Activated T-helper 2 cell treated with anti-CD3 and anti-CD28 coated beads, Interferon-gamma antibody, Interleukin-2, Interleukin-4, amounts not matched to agents 10 μg/mL and 5 μg/mL and 100 μg/mL, durations not matched to agents 14 hours and 24 hours and 36 hours (primary cell): Measurements from ENCODE around the gene GHRHR. TPM values are rescaled to one million over a fixed set of nuclear protein-coding genes. Genes with fewer than 3 reads are reported as not detected.

Experiments used
- DNase-seq: peaks from one replicate; pipeline ENCODE4 v3.0.0; 2021; ENCODE audit warnings: low spot score
- H3K27ac Mint-ChIP-seq: one replicate; pipeline ENCODE4 v1.8.0; 2021; ENCODE audit warnings: mixed read lengths
- H3K27me3 Mint-ChIP-seq: one replicate; pipeline ENCODE4 v1.8.0; 2021; ENCODE audit warnings: low read depth, mixed read lengths
- H3K36me3 Mint-ChIP-seq: one replicate; pipeline ENCODE4 v1.8.0; 2021; ENCODE audit warnings: low read depth, mixed read lengths
- H3K4me1 Mint-ChIP-seq: one replicate; pipeline ENCODE4 v1.8.0; 2021; ENCODE audit warnings: low read depth, mixed read lengths
- H3K4me3 Mint-ChIP-seq: one replicate; pipeline ENCODE4 v1.8.0; 2021; ENCODE audit warnings: low read depth, mild to moderate bottlenecking, moderate library complexity, mixed read lengths
- H3K9me3 Mint-ChIP-seq: one replicate; pipeline ENCODE4 v1.8.0; 2021; ENCODE audit warnings: mixed read lengths
- intact Hi-C: fragments of 100-400 bp; cut with micrococcal nuclease; formaldehyde crosslinking; loops from one replicate; pipeline ENCODE4 v1.15.1; 2023
- total RNA-seq: library from RNA; stranded (reverse); gene quantifications from 2 replicates; pipeline ENCODE4 v1.2.3, GENCODE V29; 2022

GHRHR gene
- total RNA-seq, 1 donor from 2014 or later = not detected

DNA sequence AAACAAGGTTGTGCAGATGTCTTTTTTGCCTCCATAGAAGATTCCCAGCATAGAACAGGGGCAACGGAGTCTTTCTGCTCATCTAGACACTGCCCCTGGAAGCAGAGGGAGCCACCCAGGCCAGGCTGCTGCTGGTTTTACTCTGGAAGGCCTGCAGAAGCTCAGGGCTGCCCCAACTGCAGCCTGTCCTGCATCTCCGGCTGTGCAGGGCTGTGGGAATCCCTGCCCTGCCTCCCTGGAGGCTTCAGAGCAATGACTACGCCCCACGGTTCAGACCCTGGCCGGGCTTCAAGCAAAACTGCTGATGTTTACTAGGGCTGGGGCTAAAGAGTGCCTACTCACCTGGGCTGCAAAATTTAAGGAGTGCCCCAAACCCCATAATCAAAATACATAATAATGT, 43.9 kb downstream of the GHRHR start:
- intact Hi-C loops = no loop called here
- no peaks in the 10 kb centered on the region for H3K9me3 Mint-ChIP-seq
- no peaks in the 10 kb centered on the region for H3K4me1 Mint-ChIP-seq
- DNase-seq = no peak
- H3K27ac Mint-ChIP-seq = no peak overlapping the region
- peaks cover 7% of the 10 kb centered on the region for H3K27me3 Mint-ChIP-seq
- H3K4me3 Mint-ChIP-seq = no peak overlapping the region
- H3K36me3 Mint-ChIP-seq = no peaks in the 10 kb centered on the region

DNA sequence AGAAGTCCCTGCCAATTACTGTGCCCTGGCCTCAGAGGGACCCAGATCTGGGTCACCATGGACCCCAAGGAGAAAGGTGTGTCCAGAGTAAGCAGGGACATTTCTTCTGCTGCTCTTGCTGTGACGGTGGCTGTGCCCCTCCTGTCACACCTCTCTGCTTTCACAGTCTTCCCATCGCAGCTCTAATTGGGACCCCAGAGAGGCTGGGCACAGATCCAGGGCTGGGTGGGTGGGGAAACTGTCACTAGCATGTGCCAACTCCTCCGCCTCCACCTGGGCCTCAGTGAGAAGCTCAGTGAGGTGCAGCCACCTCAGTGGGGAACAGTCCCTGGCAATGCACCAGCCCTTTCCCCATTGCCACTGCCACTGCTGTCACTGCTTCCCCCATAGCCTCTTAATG, 51.1 kb downstream of the GHRHR start:
- no peaks in the 10 kb centered on the region for H3K9me3 Mint-ChIP-seq
- no peaks in the 10 kb centered on the region for H3K36me3 Mint-ChIP-seq
- intact Hi-C loops = no loop called here
- H3K27me3 Mint-ChIP-seq = peaks cover 6% of the 10 kb centered on the region
- no peak for DNase-seq
- no peak overlapping the region for H3K4me3 Mint-ChIP-seq
- no peak overlapping the region for H3K27ac Mint-ChIP-seq
- no peaks in the 10 kb centered on the region for H3K4me1 Mint-ChIP-seq

DNA sequence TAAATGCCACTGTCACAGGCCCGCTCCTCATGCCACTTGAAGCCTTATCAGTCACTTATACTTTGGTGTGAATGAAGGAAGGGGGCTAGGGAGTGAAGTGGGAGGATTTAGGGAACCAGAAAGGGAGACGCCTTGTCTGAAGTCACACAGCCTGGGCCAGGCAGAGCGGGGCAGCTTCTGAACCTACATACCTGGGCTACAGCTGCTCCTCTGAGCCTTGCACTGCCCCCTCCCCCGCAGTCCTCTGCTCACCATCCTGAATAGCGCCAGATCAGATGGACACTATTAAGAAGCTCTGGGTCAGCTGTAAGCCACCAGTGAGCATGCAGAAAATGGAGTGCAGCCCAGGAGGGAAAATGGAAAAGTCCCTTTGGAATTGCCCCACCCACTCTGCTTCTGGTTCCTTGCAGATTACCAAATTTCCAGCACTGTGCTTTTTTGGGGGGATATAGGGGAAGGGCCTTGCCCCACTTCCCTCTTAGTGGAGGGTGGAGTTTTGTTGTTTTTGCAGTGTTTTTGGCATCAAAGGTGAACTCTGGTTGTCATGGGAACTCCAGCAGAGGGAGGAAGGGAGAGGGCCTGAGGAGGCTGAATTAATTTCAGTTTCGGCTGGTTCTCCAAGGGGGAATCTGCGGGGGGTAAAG, 53.4 kb downstream of the GHRHR start:
- Mint-ChIP-seq H3K9me3 (no peaks in the 10 kb centered on the region), H3K4me3 (no peak overlapping the region), H3K27ac (no peak overlapping the region), H3K4me1 (no peaks in the 10 kb centered on the region), H3K27me3 (peaks cover 2% of the 10 kb centered on the region), H3K36me3 (no peaks in the 10 kb centered on the region)
- no peak for DNase-seq
- intact Hi-C loops = no loop called here

DNA sequence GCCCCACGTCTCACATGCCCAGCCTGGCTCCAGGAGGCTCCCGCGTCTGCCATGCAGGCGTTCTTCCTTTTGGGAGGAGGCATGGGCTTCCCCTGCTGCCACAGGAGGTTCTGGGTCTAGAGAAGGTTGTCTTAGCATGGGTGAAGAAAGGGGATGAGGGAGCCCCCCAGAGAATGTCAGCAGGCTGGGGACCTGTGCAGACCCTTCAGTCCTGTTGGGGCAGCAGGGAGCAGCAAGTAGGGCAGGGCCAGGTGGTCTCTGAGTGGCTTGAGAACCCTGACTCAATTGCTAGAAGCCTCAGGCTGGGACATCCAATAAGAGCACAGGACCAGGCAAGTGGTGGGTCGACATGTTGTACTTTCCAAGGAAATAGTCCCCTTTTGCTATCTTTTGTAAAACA, 54.0 kb downstream of the GHRHR start:
- Mint-ChIP-seq H3K4me1 (no peaks in the 10 kb centered on the region), H3K27ac (no peak overlapping the region), H3K9me3 (no peaks in the 10 kb centered on the region), H3K4me3 (no peak overlapping the region), H3K36me3 (no peaks in the 10 kb centered on the region), H3K27me3 (peaks cover 1% of the 10 kb centered on the region)
- DNase-seq = no peak
- intact Hi-C loops = no loop called here

DNA sequence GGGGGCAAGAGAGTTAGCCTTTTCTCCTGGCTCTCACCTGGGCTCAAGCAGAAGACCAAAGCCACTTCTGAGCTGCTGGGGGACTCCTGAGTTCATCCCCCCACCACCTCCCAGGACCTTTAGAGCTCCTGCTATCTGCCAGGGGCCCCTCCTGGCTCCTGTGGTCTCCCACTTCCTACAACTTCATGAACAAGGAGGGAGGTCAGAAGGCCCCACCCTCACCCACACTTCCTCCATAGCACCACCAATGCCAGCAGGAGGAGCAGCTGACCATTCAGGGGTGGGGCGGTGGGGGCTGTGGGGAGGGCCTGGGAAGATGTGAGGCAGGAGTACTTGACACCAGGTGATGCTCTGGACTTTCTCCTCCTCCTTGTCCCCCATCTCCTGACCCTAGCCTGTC, 55.8 kb downstream of the GHRHR start:
- no peaks in the 10 kb centered on the region for H3K27me3 Mint-ChIP-seq
- no peaks in the 10 kb centered on the region for H3K4me1 Mint-ChIP-seq
- no peak for DNase-seq
- intact Hi-C loops = no loop called here
- no peak overlapping the region for H3K4me3 Mint-ChIP-seq
- no peaks in the 10 kb centered on the region for H3K36me3 Mint-ChIP-seq
- no peak overlapping the region for H3K27ac Mint-ChIP-seq
- H3K9me3 Mint-ChIP-seq = no peaks in the 10 kb centered on the region

DNA sequence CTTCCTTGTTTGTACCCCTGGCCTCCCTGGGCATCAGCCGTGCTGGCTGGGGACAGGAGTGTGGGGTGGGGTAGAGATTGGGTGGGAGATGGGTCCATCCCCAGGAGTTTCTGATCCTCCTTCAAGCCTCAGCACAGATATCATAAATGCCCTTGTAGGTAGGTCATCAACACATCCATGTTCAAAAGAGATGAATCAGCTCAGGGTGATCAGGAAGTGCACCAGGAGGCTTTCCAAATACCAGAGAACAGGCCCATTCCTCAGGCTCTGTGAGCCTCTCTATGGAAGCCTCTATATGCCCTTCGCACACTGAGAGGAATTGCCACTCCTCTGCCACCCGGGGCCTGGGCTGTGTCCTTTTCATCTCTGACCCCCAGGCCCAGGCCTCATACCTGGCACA, 56.4 kb downstream of the GHRHR start:
- H3K36me3 Mint-ChIP-seq = no peaks in the 10 kb centered on the region
- intact Hi-C loops = no loop called here

DNA sequence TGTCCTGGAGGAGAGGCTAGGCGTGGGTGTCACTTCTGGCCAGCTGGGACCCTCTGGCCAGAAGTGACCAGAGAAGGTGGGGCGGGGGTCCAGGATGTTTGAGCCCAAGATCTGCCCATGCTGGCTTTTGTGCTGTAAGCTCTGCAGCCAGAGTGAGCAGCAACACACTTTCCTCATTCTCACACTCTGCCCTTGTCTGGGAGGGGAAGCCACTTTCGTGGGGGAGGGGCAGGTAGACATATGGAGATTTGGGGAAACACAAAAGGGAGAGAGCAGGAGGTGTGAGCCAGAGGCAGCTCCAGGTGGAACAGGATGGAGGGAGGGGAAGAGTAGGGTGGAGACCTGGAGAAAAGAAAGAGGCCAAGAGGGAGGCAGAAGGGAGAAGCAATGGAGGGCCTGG, 56.9 kb downstream of the GHRHR start:
- Mint-ChIP-seq H3K27me3 (no peaks in the 10 kb centered on the region), H3K9me3 (no peaks in the 10 kb centered on the region), H3K27ac (no peak overlapping the region), H3K4me1 (no peaks in the 10 kb centered on the region), H3K4me3 (no peak overlapping the region), H3K36me3 (no peaks in the 10 kb centered on the region)
- no peak for DNase-seq
- intact Hi-C loops = no loop called here

More for the DNA sequence above, 56.4 kb downstream of the GHRHR start:
- no peaks in the 10 kb centered on the region for H3K27me3 Mint-ChIP-seq
- no peak for DNase-seq
- H3K4me1 Mint-ChIP-seq = no peaks in the 10 kb centered on the region
- H3K9me3 Mint-ChIP-seq = no peaks in the 10 kb centered on the region
- no peak overlapping the region for H3K4me3 Mint-ChIP-seq
- no peak overlapping the region for H3K27ac Mint-ChIP-seq

DNA sequence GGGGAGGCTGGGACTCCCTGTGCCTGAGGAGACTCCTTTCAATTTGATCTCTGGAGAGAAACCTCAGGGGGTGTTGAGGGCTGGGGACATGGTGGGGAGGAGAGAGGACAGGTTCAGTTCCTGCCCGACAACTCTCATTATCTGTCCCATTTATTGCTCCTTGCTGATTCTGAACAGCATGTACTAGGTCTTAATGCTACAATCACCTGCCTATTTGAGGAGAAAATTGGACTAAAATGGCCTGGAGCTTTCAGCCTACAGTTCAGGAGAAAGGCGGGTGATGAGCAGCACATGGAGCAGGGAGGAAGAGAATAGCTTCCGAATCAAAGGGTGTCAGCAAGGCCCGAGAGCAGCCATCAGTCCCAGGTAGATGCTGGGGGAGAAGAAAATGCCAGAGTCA, 58.4 kb downstream of the GHRHR start:
- Mint-ChIP-seq H3K27ac (no peak overlapping the region), H3K27me3 (no peaks in the 10 kb centered on the region), H3K9me3 (no peaks in the 10 kb centered on the region), H3K4me1 (no peaks in the 10 kb centered on the region), H3K36me3 (no peaks in the 10 kb centered on the region), H3K4me3 (no peak overlapping the region)
- intact Hi-C loops = no loop called here
- no peak for DNase-seq

DNA sequence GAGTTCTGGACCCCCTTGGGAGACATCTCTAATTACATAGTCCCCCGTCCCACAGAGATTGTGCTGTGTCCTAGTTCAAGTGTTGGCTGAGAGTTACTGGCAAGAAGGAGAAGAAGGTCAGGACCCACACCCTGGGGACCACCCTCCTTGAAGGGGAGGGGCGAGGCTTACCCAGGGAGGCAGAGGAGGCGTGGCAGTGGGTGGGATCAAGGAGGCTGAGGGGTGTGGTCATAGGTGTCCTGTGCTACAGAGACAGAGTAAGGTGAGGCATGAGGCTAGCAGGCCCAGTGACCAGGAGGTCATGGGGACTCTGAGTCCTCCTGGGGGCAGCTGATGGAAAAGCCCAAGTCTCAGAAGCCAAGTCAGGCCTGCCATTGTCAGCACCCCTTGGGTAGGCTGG, 59.0 kb downstream of the GHRHR start:
- H3K9me3 Mint-ChIP-seq = no peaks in the 10 kb centered on the region
- no peak overlapping the region for H3K27ac Mint-ChIP-seq
- no peak overlapping the region for H3K4me3 Mint-ChIP-seq

DNA sequence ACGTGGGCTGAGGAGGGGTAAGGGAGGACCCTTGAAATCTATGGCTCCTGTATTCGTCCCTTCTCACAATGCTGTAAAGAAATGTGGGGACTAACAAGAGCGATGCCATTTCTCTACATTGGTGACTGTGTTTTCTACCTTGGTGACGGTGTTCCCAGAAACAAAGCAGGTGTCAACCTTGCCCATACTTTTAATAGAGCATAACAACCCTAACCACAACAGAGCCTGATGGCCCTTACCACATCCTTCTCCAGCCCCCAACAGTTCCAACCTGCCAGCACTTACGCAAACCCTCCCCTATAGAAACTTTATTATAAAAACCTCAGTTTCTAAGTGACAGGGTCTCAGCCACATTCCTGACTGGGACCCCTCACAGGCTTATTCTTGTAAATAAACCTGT, 60.1 kb downstream of the GHRHR start:
- no peak for DNase-seq
- Mint-ChIP-seq H3K27me3 (no peaks in the 10 kb centered on the region), H3K36me3 (no peaks in the 10 kb centered on the region), H3K4me3 (no peak overlapping the region), H3K9me3 (no peaks in the 10 kb centered on the region), H3K4me1 (no peaks in the 10 kb centered on the region), H3K27ac (no peak overlapping the region)
- intact Hi-C loops = no loop called here

More for the DNA sequence above, 59.0 kb downstream of the GHRHR start:
- DNase-seq = no peak
- H3K4me1 Mint-ChIP-seq = no peaks in the 10 kb centered on the region
- no peaks in the 10 kb centered on the region for H3K27me3 Mint-ChIP-seq
- intact Hi-C loops = no loop called here
- no peaks in the 10 kb centered on the region for H3K36me3 Mint-ChIP-seq

DNA sequence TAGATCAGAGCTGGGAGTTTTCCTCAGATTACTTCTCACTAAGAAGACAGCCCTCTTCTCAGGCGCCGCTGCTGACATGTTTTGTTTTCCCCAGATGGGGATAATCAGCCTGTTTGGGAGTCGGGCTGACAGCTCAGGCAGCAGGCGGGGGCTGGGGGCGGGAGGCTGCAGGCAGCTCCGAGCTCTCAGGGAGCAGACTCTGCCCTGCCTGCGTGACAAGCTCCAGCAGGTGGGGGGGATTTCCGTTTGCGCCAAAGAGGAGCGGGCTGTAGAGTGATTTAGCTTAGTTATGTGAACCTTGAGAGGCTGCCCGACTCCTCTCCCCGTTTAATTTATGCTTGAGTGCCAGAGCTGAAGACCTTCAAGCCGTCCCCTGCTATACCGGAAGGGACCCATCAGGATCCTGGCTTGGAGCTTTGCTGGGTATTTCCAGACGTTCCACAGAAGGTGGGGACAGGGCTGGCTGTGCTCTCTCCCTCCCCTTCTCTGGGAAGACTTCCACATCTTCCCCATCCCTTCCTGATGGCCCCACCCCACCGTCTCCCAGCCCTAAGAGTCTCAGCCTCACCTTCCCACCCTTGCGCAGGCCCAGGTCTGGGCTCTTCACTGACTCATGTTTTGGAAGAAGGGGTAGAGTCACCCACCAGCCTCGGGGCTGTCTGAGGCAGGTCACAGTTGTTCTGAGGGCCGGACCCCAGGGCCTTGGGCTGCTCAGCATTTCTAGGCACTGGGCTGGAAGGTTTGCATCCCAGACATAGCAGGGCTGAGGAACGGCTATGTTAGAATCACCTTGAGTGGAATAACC, 63.6 kb downstream of the GHRHR start:
- no peaks in the 10 kb centered on the region for H3K9me3 Mint-ChIP-seq
- intact Hi-C loops = no loop called here
- H3K27ac Mint-ChIP-seq = no peak overlapping the region
- H3K36me3 Mint-ChIP-seq = no peaks in the 10 kb centered on the region
- H3K27me3 Mint-ChIP-seq = no peaks in the 10 kb centered on the region
- no peak overlapping the region for H3K4me3 Mint-ChIP-seq
- no peak for DNase-seq
- no peaks in the 10 kb centered on the region for H3K4me1 Mint-ChIP-seq

DNA sequence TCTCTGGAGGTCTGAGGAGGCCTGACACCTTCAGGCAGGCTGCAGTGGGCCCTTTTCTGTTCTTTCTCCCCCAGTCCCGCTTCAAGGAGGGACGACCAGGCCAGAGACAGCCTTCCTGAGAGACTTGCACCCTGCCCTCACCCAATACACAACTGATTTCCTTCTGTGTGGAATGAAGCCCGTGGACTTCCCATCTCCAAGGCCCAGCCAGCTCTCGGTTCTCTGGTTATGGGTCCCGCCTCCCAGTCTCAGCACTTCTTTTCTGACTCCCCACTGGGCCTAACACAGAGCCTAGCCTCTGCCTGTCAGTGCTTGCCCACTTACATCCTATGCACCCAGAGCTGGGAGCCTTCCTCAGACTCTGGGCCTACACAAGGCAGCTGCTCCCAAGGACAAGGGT, 64.3 kb downstream of the GHRHR start:
- no peak for DNase-seq
- intact Hi-C loops = no loop called here
- no peak overlapping the region for H3K27ac Mint-ChIP-seq
- H3K27me3 Mint-ChIP-seq = no peaks in the 10 kb centered on the region
- H3K4me3 Mint-ChIP-seq = no peak overlapping the region
- H3K9me3 Mint-ChIP-seq = no peaks in the 10 kb centered on the region
- H3K36me3 Mint-ChIP-seq = no peaks in the 10 kb centered on the region
- no peaks in the 10 kb centered on the region for H3K4me1 Mint-ChIP-seq

DNA sequence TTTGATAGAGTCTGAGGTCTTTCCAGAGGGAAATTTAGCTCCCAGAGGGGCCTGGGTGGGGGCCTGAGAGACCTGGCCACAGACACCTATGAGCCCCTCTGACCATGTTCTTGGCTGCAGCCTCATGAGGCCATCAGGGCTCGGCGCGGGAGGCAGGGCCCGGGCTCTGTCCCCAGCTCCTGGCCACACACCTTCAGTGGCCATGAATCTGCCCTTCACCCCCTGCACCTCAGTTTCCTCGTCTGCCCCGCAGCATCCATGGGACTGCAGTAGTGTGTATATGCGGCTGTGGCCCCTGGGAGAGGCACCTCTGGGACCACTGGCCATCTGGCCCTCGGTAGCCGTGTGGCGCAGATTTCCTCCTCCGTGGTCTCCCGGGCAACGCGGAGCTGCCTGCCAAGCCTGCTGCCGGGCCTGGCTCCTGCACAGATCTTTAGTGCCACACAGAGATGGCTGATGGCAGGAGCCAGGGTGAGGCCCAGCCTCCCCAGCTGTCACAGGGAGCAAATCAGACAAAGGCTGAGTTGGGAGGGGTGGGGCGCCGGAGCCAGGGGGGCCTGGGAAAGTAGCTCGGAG, 64.8 kb downstream of the GHRHR start:
- no peak for DNase-seq
- H3K27me3 Mint-ChIP-seq = no peaks in the 10 kb centered on the region
- H3K4me3 Mint-ChIP-seq = no peak overlapping the region
- H3K36me3 Mint-ChIP-seq = no peaks in the 10 kb centered on the region
- no peaks in the 10 kb centered on the region for H3K9me3 Mint-ChIP-seq
- intact Hi-C loops = no loop called here
- H3K27ac Mint-ChIP-seq = no peak overlapping the region
- H3K4me1 Mint-ChIP-seq = no peaks in the 10 kb centered on the region
